ENCODE data around the gene SFXN2. TPM values are rescaled to one million over a fixed set of nuclear protein-coding genes. Genes with fewer than 3 reads are reported as not detected.
A peak's percentile ranks its signal among the peaks of the same experiment; 100 is the strongest.
"Not testable (repeated sequence)": the region's sequence is repeated elsewhere in the genome, so short reads cannot be mapped to it uniquely, and the experiment has no call there.

The SFXN2 gene
- total RNA-seq, 6 experiments from 2014 or later = 7.1 to 29.7 (median 16.5) TPM

DNA sequence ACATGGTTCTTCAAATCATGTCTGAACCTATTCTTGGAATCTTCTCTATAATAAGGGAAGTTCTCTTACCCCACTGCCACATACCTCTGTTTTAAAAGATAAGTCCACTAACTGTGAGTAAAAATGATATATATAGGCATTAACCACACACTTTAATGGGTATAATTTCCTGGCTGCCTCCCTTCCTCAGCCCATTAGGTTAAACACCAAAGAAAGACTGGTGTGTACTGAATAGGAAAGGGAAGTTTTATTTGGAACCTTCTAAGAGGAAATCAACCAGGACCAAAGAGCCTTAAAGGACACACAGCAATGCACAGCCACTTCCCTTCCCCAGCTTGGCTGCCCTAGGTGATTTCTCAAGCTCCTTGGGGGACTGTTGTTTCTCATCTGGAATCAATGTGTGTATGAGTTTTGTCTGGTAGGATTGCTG, 24.3 kb downstream of the SFXN2 start:
- TF ChIP-seq, protein P1, sequence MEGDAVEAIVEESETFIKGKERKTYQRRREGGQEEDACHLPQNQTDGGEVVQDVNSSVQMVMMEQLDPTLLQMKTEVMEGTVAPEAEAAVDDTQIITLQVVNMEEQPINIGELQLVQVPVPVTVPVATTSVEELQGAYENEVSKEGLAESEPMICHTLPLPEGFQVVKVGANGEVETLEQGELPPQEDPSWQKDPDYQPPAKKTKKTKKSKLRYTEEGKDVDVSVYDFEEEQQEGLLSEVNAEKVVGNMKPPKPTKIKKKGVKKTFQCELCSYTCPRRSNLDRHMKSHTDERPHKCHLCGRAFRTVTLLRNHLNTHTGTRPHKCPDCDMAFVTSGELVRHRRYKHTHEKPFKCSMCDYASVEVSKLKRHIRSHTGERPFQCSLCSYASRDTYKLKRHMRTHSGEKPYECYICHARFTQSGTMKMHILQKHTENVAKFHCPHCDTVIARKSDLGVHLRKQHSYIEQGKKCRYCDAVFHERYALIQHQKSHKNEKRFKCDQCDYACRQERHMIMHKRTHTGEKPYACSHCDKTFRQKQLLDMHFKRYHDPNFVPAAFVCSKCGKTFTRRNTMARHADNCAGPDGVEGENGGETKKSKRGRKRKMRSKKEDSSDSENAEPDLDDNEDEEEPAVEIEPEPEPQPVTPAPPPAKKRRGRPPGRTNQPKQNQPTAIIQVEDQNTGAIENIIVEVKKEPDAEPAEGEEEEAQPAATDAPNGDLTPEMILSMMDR (IDR thresholded peaks at IDR 0.05) = no peak
- TF ChIP-seq POLR2A (IDR thresholded peaks at IDR 0.05) = no peak
- H3K9me3 ChIP-seq = no peaks in the 10 kb centered on the region
- no peaks in the 10 kb centered on the region for H3K27me3 ChIP-seq
- no peak for DNase-seq
- peaks cover 0 to 9% (median 0%) of the 10 kb centered on the region in 4 donors for H3K36me3 ChIP-seq
- no peak overlapping the region for H3K4me3 ChIP-seq
- H3K27ac ChIP-seq = no peak overlapping the region
- H3K4me1 ChIP-seq = peaks cover 0 to 4% (median 1%) of the 10 kb centered on the region in 4 donors
- intact Hi-C loops (cut with DNase I) = loop anchor here (10.0 kb wide), 3 partner anchors 86 to 336 kb away; no protein-coding TSS in a partner anchor
- ATAC-seq = no peak

DNA sequence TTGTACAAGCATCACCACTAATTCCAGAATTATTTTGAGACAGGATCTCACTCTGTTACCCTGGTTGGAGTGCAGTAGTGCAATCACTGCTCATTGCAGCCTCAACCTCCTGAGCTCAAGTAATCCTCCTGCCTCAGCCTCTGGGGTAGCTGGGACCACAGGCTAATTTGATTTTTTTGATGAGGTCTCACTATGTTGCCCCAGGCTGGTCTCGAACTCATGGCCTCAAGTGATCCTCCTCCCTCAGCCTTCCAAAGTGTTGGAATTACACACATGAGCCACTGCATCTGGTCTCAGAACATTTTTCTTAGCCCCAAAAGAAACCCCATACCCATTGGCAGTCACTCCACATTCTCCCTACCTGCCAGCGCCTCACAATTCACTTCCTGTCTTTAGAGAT, 25.8 kb downstream of the SFXN2 start:
- intact Hi-C loops (cut with DNase I) = no loop called here
- WGBS (ENCODE audit: insufficient coverage, low coverage, low lambda C conversion rate, missing lambda C conversion rate) = no CpG with 5 or more reads among the region's 2 CpGs
- Histone ChIP-seq H3K27ac (no peak overlapping the region), H3K4me3 (no peak overlapping the region), H3K4me1 (peaks cover 0 to 10% (median 4%) of the 10 kb centered on the region in 4 donors), H3K9me3 (no peaks in the 10 kb centered on the region), H3K36me3 (no peaks in the 10 kb centered on the region), H3K27me3 (no peaks in the 10 kb centered on the region)
- ATAC-seq (no peak), DNase-seq (no peak)
- TF ChIP-seq, protein P1 (IDR thresholded peaks at IDR 0.05) = no peak
- no peak for TF ChIP-seq POLR2A (IDR thresholded peaks at IDR 0.05)

GRCh38 chr10:102741726-102742237, 27.3 kb downstream of the SFXN2 start:
- H3K4me1 ChIP-seq = peaks cover 0 to 26% (median 10%) of the 10 kb centered on the region in 4 donors
- ATAC-seq = no peak
- WGBS (ENCODE audit: insufficient coverage, low coverage, low lambda C conversion rate, missing lambda C conversion rate) = 56% methylated on average over 2 of the region's 2 CpGs
- no peak for DNase-seq
- H3K27me3 ChIP-seq = no peaks in the 10 kb centered on the region
- no peak overlapping the region for H3K27ac ChIP-seq
- H3K9me3 ChIP-seq = no peaks in the 10 kb centered on the region
- TF ChIP-seq POLR2A (IDR thresholded peaks at IDR 0.05) = no peak
- TF ChIP-seq, protein P1 (IDR thresholded peaks at IDR 0.05) = no peak
- H3K4me3 ChIP-seq = no peak overlapping the region
- H3K36me3 ChIP-seq = no peaks in the 10 kb centered on the region
- intact Hi-C loops (cut with DNase I) = no loop called here

GRCh38 chr10:102742313-102742712, 27.9 kb downstream of the SFXN2 start:
- H3K4me3 ChIP-seq; intact Hi-C loops (cut with DNase I); DNase-seq; H3K36me3 ChIP-seq; ATAC-seq; H3K27me3 ChIP-seq; H3K27ac ChIP-seq; H3K9me3 ChIP-seq: not testable (repeated sequence)
- peaks cover 0 to 28% (median 10%) of the 10 kb centered on the region in 4 donors for H3K4me1 ChIP-seq
- 59% methylated on average over 2 of the region's 5 CpGs for WGBS (ENCODE audit: insufficient coverage, low coverage, low lambda C conversion rate, missing lambda C conversion rate)

- Histone ChIP-seq H3K9me3 (no peaks in the 10 kb centered on the region), H3K36me3 (no peaks in the 10 kb centered on the region), H3K4me1 (peaks cover 0 to 28% (median 10%) of the 10 kb centered on the region in 4 donors), H3K4me3 (peak overlapping the region in 2 of 3 donors; percentile 22 to 26), H3K27ac (no peak overlapping the region), H3K27me3 (no peaks in the 10 kb centered on the region)
- no peak for TF ChIP-seq POLR2A (IDR thresholded peaks at IDR 0.05)
- TF ChIP-seq, protein P1 (IDR thresholded peaks at IDR 0.05) = no peak
- 27% methylated on average over 5 of the region's 7 CpGs for WGBS (ENCODE audit: insufficient coverage, low coverage, low lambda C conversion rate, missing lambda C conversion rate)
- intact Hi-C loops (cut with DNase I) = no loop called here
- ATAC-seq (no peak), DNase-seq (no peak)
Observed at GRCh38 chr10:102743078-102743587, 28.7 kb downstream of the SFXN2 start.

All from right lobe of liver (tissue), 6 donors.